HepG2 (cell line): ENCODE data around the gene TTF2. TPM values are rescaled to one million over a fixed set of nuclear protein-coding genes. Genes with fewer than 3 reads are reported as not detected.

Experiments
- ATAC-seq: fragments of 200-7000 bp; cut with Tn5 transposase; 3 replicates; pipeline ENCODE4 v1.9.1; 2020; ENCODE audit warnings: mild to moderate bottlenecking, moderate library complexity
- BruUV-seq: library from RNA; stranded (reverse); fragments of 400-500 nt; replicated peaks from 2 replicates; lab custom pipeline; 2021; lab: Mats Ljungman, UMichigan
- CTCF ChIA-PET: fragments of 300-600 bp; formaldehyde crosslinking; extraction: SDS; loops from one replicate; lab custom pipeline; 2021; ENCODE audit warnings: low total read pairs, inconsistent platforms, low intra/inter-chr PET ratio; lab: Yijun Ruan, JAX
- POLR2A ChIA-PET: fragments of 350-600 bp; sonication (Branson Sonifier 250); formaldehyde crosslinking; loops from one replicate; lab custom pipeline; 2020; ENCODE audit warnings: antibody characterized with exemption, inconsistent platforms; lab: Yijun Ruan, JAX
- DNase-seq: peaks from one replicate; pipeline ENCODE4 v3.0.0-alpha.2; 2015; ENCODE audit warnings: low spot score
- FAIRE-seq: peaks from 3 replicates; lab custom pipeline; 2011; peaks lifted over from hg19 to GRCh38; lab: Jason Lieb, UNC
- H2AFZ ChIP-seq: one replicate; pipeline ENCODE4 v1.6.1; 2011; ENCODE audit warnings: low read length, inconsistent platforms
- H3K27ac ChIP-seq: fragments of 300-600 bp; 3 replicates; pipeline ENCODE4 v1.8.0; 2011; ENCODE audit warnings: mixed run types, mild to moderate bottlenecking, mixed read lengths, low read length, inconsistent platforms; ENCODE audit not compliant: insufficient read depth; ENCODE audit errors: extremely low read length
- H3K27me3 ChIP-seq, 2 experiments: fragments of 200-600 bp in 1 of 2; 2 replicates in 1 of 2; 3 replicates in 1 of 2; pipeline versions ENCODE4 v1.6.0 to v1.8.0; 2011; ENCODE audit warnings: low read length in 2 of 2, mild to moderate bottlenecking in 2 of 2, moderate library complexity in 2 of 2, inconsistent platforms in 1 of 2; ENCODE audit not compliant: insufficient read depth in 2 of 2, control insufficient read depth in 1 of 2
- H3K36me3 ChIP-seq, 2 experiments: fragments of 200-600 bp in 1 of 2; replicated peaks in 1 of 2; 2 replicates in 1 of 2; 3 replicates in 1 of 2; pipeline versions ENCODE4 v1.5.1 to v1.8.0; 2011; ENCODE audit warnings: low read length in 2 of 2, inconsistent platforms in 1 of 2; ENCODE audit not compliant: insufficient read depth in 2 of 2, control insufficient read depth in 1 of 2
- H3K4me1 ChIP-seq: 2 replicates; pipeline ENCODE4 v1.5.1; 2012; ENCODE audit warnings: low read length, inconsistent platforms; ENCODE audit not compliant: insufficient read depth
- H3K4me2 ChIP-seq: 2 replicates; pipeline ENCODE4 v1.6.0; 2011; ENCODE audit warnings: low read depth, low read length, inconsistent platforms
- H3K4me3 ChIP-seq, 3 experiments: fragments of 200-600 bp in 1 of 3; sonication (generic), shearing (Covaris generic) in 1 of 3; replicated peaks in 1 of 3; 2 replicates each; pipeline ENCODE4 v1.5.1; 2011 to 2016; ENCODE audit warnings: low read length in 3 of 3, inconsistent platforms in 2 of 3, low read depth in 2 of 3, mild to moderate bottlenecking in 2 of 3, control low read depth in 1 of 3, mixed read lengths in 1 of 3; ENCODE audit not compliant: insufficient read depth in 1 of 3
- H3K79me2 ChIP-seq: one replicate; pipeline ENCODE4 v1.6.1; 2011; ENCODE audit warnings: low read length, inconsistent platforms; ENCODE audit not compliant: insufficient read depth
- H3K9ac ChIP-seq: 2 replicates; pipeline ENCODE4 v1.6.0; 2011; ENCODE audit warnings: mild to moderate bottlenecking, low read depth, low read length, inconsistent platforms; ENCODE audit not compliant: insufficient read depth
- H3K9me3 ChIP-seq: 2 replicates; pipeline ENCODE4 v1.5.1; 2012; ENCODE audit warnings: mild to moderate bottlenecking, low read length
- H4K20me1 ChIP-seq: 2 replicates; pipeline ENCODE4 v1.6.0; 2011; ENCODE audit warnings: inconsistent platforms, mild to moderate bottlenecking, low read length, moderate library complexity; ENCODE audit not compliant: insufficient read depth
- AGO1 ChIP-seq: fragments of 200-400 bp; formaldehyde crosslinking; IDR thresholded peaks from 2 replicates; pipeline ENCODE4 v1.6.1; 2017; ENCODE audit warnings: mild to moderate bottlenecking, low read depth, low read length, moderate library complexity; ENCODE audit not compliant: poor library complexity, severe bottlenecking
- CBX5 ChIP-seq: sonication (generic); formaldehyde crosslinking; IDR thresholded peaks from 2 replicates; pipeline ENCODE4 v1.4.0; 2020; ENCODE audit warnings: missing genetic modification reagents, borderline replicate concordance
- MNT ChIP-seq: fragments of 450-650 bp; IDR thresholded peaks from 2 replicates; pipeline ENCODE4 v1.6.1; 2016
- NCOA2 ChIP-seq: sonication (generic); formaldehyde crosslinking; IDR thresholded peaks from 2 replicates; pipeline ENCODE4 v1.8.0; 2022; ENCODE audit warnings: inconsistent platforms
- NR2F6 ChIP-seq, 2 experiments: IDR thresholded peaks; 2 replicates each; pipeline ENCODE4 v1.6.1; 2016; ENCODE audit warnings: antibody characterized with exemption in 1 of 2, mild to moderate bottlenecking in 1 of 2
- THAP11 ChIP-seq: IDR thresholded peaks from 2 replicates; pipeline ENCODE4 v1.6.1; 2016; ENCODE audit warnings: missing biosample characterization, missing genetic modification reagents
- ZSCAN29 ChIP-seq: sonication (generic); formaldehyde crosslinking; conservative IDR thresholded peaks from 2 replicates; pipeline ENCODE4 v1.4.0; 2020; ENCODE audit warnings: mild to moderate bottlenecking, missing genetic modification reagents
- WGBS: methylation state at CpG from one replicate; pipeline ENCODE4 v1.1.6; 2017; ENCODE audit warnings: low lambda C conversion rate; 5-methylcytosine and 5-hydroxymethylcytosine counted together
- in situ Hi-C: cut with HindIII; loops from 2 replicates; pipeline ENCODE4 v1.10.0; 2017; ENCODE audit warnings: low pct_unique_long_range_greater_than_20kb; ENCODE audit not compliant: extremely low pct_ligation_motif_present
- intact Hi-C: fragments of 100-400 bp; cut with micrococcal nuclease; formaldehyde crosslinking; loops from one replicate; pipeline ENCODE4 v1.10.0; 2022; ENCODE audit not compliant: unreplicated experiment
- polyA plus RNA-seq, 8 experiments: library from polyadenylated mRNA; depleted of rRNA in 3 of 8; stranded (reverse) in 7 of 8; unstranded in 1 of 8; fragments of >200 nt; fragmentation: Illumina TruSeq in 4 of 8; extraction: Trizol in 4 of 8; gene quantifications; 2 replicates each; pipeline versions ENCODE4 v1.2.1 to v1.2.3, GENCODE V29; 2011 to 2016; ENCODE audit warnings: low read depth in 4 of 8, missing spikeins in 1 of 8, mixed read lengths in 1 of 8; ENCODE audit not compliant: insufficient read depth in 1 of 8
- total RNA-seq, 5 experiments: library from RNA; depleted of rRNA; stranded (reverse); fragments of >200 nt; fragmentation: Illumina TruSeq; extraction: Trizol; gene quantifications; 2 replicates each; pipeline ENCODE4 v1.2.3, GENCODE V29; 2016; ENCODE audit warnings: low read depth in 1 of 5

The TTF2 gene
- total and polyA plus RNA-seq, 2 of the 13 experiments (the other 11 are each of a cell fraction or from before 2014, with no cell fraction given), result 12.8 to 48.9 TPM

- in situ Hi-C loops, result no loop called here
Observed at GRCh38 chr1:117032266-117032665, 27.9 kb upstream of the TTF2 start.

More at GRCh38 chr1:117032266-117032665, 27.9 kb upstream of the TTF2 start:
- ChIA-PET POLR2A (no interaction called here), CTCF (no interaction called here)
- intact Hi-C loops, result no loop called here
- Histone ChIP-seq H3K79me2 (no peaks in the 10 kb centered on the region), H3K27ac (no peak overlapping the region), H3K9ac (no peak overlapping the region), H3K36me3 (no peaks in the 10 kb centered on the region), H4K20me1 (no peaks in the 10 kb centered on the region), H3K27me3 (0 out of 5 replicates have a peak, but pooled peaks cover 0 to under 1% of the 10 kb centered on the region in 2 experiments), H3K4me1 (no peaks in the 10 kb centered on the region), H3K4me2 (no peak overlapping the region), H3K4me3 (no peak overlapping the region), H2AFZ (no peak overlapping the region), H3K9me3 (no peaks in the 10 kb centered on the region)
- FAIRE-seq (no peak), ATAC-seq (no peak), DNase-seq (no peak)
- BruUV-seq, result no TSS peak
- 21% methylated on average over 3 of the region's 3 CpGs for WGBS
- TF ChIP-seq CBX5 (no peak), AGO1 (no peak), NR2F6 (IDR thresholded peaks at IDR 0.05) (no peak), NR2F6 (CRISPR knock-in tag; IDR thresholded peaks at IDR 0.05) (no peak), THAP11 (CRISPR knock-in tag) (no peak), ZSCAN29 (CRISPR knock-in tag) (no peak), MNT (no peak), NCOA2 (CRISPR knock-in tag) (no peak)
